ENCODE data around the gene DNAJA2.

DNAJA2 gene

GRCh38 chr16:46930861-46931260 lies 42.6 kb downstream of the DNAJA2 start:
- no peaks in the 10 kb centered on the region for H3K9me3 ChIP-seq (ENCODE audit: control insufficient read depth in 1 of 2, low read length in 2 of 2)
- no peak overlapping the region for H3K27ac ChIP-seq (ENCODE audit: low read depth, low read length)
- H3K36me3 ChIP-seq (ENCODE audit: control insufficient read depth in 1 of 2, insufficient read depth in 2 of 2, low read length in 2 of 2) = peaks cover 0 to 3% of the 10 kb centered on the region in 2 donors
- H3K27me3 ChIP-seq (ENCODE audit: control insufficient read depth in 1 of 2, insufficient read depth in 2 of 2, low read length in 2 of 2) = no peaks in the 10 kb centered on the region
- peaks cover 0 to 4% of the 10 kb centered on the region in 2 donors for H3K4me1 ChIP-seq (ENCODE audit: control insufficient read depth in 1 of 2, insufficient read depth in 2 of 2, low read length in 2 of 2)
- H3K9ac ChIP-seq (ENCODE audit: low read depth in 1 of 2, low read length in 2 of 2) = no peak overlapping the region
- no peak overlapping the region for H3K4me3 ChIP-seq (ENCODE audit: low read depth in 1 of 2, low read length in 2 of 2)

- Histone ChIP-seq H3K9ac (ENCODE audit: low read depth in 1 of 2, low read length in 2 of 2) (peak overlapping the region in 1 of 2 donors; percentile 21), H3K4me1 (ENCODE audit: control insufficient read depth in 1 of 2, insufficient read depth in 2 of 2, low read length in 2 of 2) (peaks cover 0 to 4% of the 10 kb centered on the region in 2 donors), H3K4me3 (ENCODE audit: low read depth in 1 of 2, low read length in 2 of 2) (peak overlapping the region; percentile 46 to 55), H3K36me3 (ENCODE audit: control insufficient read depth in 1 of 2, insufficient read depth in 2 of 2, low read length in 2 of 2) (peaks cover 0 to 3% of the 10 kb centered on the region in 2 donors), H3K9me3 (ENCODE audit: control insufficient read depth in 1 of 2, low read length in 2 of 2) (no peaks in the 10 kb centered on the region), H3K27me3 (ENCODE audit: control insufficient read depth in 1 of 2, insufficient read depth in 2 of 2, low read length in 2 of 2) (no peaks in the 10 kb centered on the region), H3K27ac (ENCODE audit: low read depth, low read length) (no peak overlapping the region)
Measured at GRCh38 chr16:46929378-46930332, 43.8 kb downstream of the DNAJA2 start.

- Histone ChIP-seq H3K9me3 (ENCODE audit: control insufficient read depth in 1 of 2, low read length in 2 of 2) (no peaks in the 10 kb centered on the region), H3K36me3 (ENCODE audit: control insufficient read depth in 1 of 2, insufficient read depth in 2 of 2, low read length in 2 of 2) (peaks cover 0 to 7% of the 10 kb centered on the region in 2 donors), H3K27ac (ENCODE audit: low read depth, low read length) (no peak overlapping the region)
Measured at GRCh38 chr16:46928811-46929210, 44.7 kb downstream of the DNAJA2 start.

GRCh38 chr16:46927273-46927672 lies 46.2 kb downstream of the DNAJA2 start:
- H3K9me3 ChIP-seq (ENCODE audit: control insufficient read depth in 1 of 2, low read length in 2 of 2) = no peaks in the 10 kb centered on the region
- no peak overlapping the region for H3K4me3 ChIP-seq (ENCODE audit: low read depth in 1 of 2, low read length in 2 of 2)
- H3K36me3 ChIP-seq (ENCODE audit: control insufficient read depth in 1 of 2, insufficient read depth in 2 of 2, low read length in 2 of 2) = peaks cover 0 to 11% of the 10 kb centered on the region in 2 donors
- no peak overlapping the region for H3K27ac ChIP-seq (ENCODE audit: low read depth, low read length)
- no peaks in the 10 kb centered on the region for H3K27me3 ChIP-seq (ENCODE audit: control insufficient read depth in 1 of 2, insufficient read depth in 2 of 2, low read length in 2 of 2)
- H3K4me1 ChIP-seq (ENCODE audit: control insufficient read depth in 1 of 2, insufficient read depth in 2 of 2, low read length in 2 of 2) = peaks cover 0 to 6% of the 10 kb centered on the region in 2 donors
- no peak overlapping the region for H3K9ac ChIP-seq (ENCODE audit: low read depth in 1 of 2, low read length in 2 of 2)

More at GRCh38 chr16:46928811-46929210, 44.7 kb downstream of the DNAJA2 start:
- Histone ChIP-seq H3K4me3 (ENCODE audit: low read depth in 1 of 2, low read length in 2 of 2) (no peak overlapping the region), H3K27me3 (ENCODE audit: control insufficient read depth in 1 of 2, insufficient read depth in 2 of 2, low read length in 2 of 2) (no peaks in the 10 kb centered on the region), H3K9ac (ENCODE audit: low read depth in 1 of 2, low read length in 2 of 2) (no peak overlapping the region), H3K4me1 (ENCODE audit: control insufficient read depth in 1 of 2, insufficient read depth in 2 of 2, low read length in 2 of 2) (peaks cover 0 to 4% of the 10 kb centered on the region in 2 donors)

- H3K4me3 ChIP-seq (ENCODE audit: low read depth in 1 of 2, low read length in 2 of 2) = no peak overlapping the region
- no peaks in the 10 kb centered on the region for H3K9me3 ChIP-seq (ENCODE audit: control insufficient read depth in 1 of 2, low read length in 2 of 2)
- no peak overlapping the region for H3K27ac ChIP-seq (ENCODE audit: low read depth, low read length)
- H3K4me1 ChIP-seq (ENCODE audit: control insufficient read depth in 1 of 2, insufficient read depth in 2 of 2, low read length in 2 of 2) = peaks cover 0 to 12% of the 10 kb centered on the region in 2 donors
- H3K36me3 ChIP-seq (ENCODE audit: control insufficient read depth in 1 of 2, insufficient read depth in 2 of 2, low read length in 2 of 2) = peaks cover 0 to 11% of the 10 kb centered on the region in 2 donors
- H3K9ac ChIP-seq (ENCODE audit: low read depth in 1 of 2, low read length in 2 of 2) = no peak overlapping the region
- no peaks in the 10 kb centered on the region for H3K27me3 ChIP-seq (ENCODE audit: control insufficient read depth in 1 of 2, insufficient read depth in 2 of 2, low read length in 2 of 2)
Measured at GRCh38 chr16:46926470-46927225, 46.8 kb downstream of the DNAJA2 start.

GRCh38 chr16:46924402-46924801 lies 49.1 kb downstream of the DNAJA2 start:
- peaks cover 0 to 11% of the 10 kb centered on the region in 2 donors for H3K36me3 ChIP-seq (ENCODE audit: control insufficient read depth in 1 of 2, insufficient read depth in 2 of 2, low read length in 2 of 2)
- H3K27ac ChIP-seq (ENCODE audit: low read depth, low read length) = no peak overlapping the region
- H3K9me3 ChIP-seq (ENCODE audit: control insufficient read depth in 1 of 2, low read length in 2 of 2) = no peaks in the 10 kb centered on the region
- H3K4me3 ChIP-seq (ENCODE audit: low read depth in 1 of 2, low read length in 2 of 2) = no peak overlapping the region
- H3K9ac ChIP-seq (ENCODE audit: low read depth in 1 of 2, low read length in 2 of 2) = no peak overlapping the region
- no peaks in the 10 kb centered on the region for H3K27me3 ChIP-seq (ENCODE audit: control insufficient read depth in 1 of 2, insufficient read depth in 2 of 2, low read length in 2 of 2)
- peaks cover 1 to 15% of the 10 kb centered on the region in 2 donors for H3K4me1 ChIP-seq (ENCODE audit: control insufficient read depth in 1 of 2, insufficient read depth in 2 of 2, low read length in 2 of 2)

GRCh38 chr16:46923513-46924295 lies 49.8 kb downstream of the DNAJA2 start:
- Histone ChIP-seq H3K9ac (ENCODE audit: low read depth in 1 of 2, low read length in 2 of 2) (no peak overlapping the region), H3K36me3 (ENCODE audit: control insufficient read depth in 1 of 2, insufficient read depth in 2 of 2, low read length in 2 of 2) (peaks cover 0 to 11% of the 10 kb centered on the region in 2 donors), H3K27ac (ENCODE audit: low read depth, low read length) (no peak overlapping the region), H3K4me1 (ENCODE audit: control insufficient read depth in 1 of 2, insufficient read depth in 2 of 2, low read length in 2 of 2) (peaks cover 7 to 22% of the 10 kb centered on the region in 2 donors), H3K27me3 (ENCODE audit: control insufficient read depth in 1 of 2, insufficient read depth in 2 of 2, low read length in 2 of 2) (no peaks in the 10 kb centered on the region), H3K9me3 (ENCODE audit: control insufficient read depth in 1 of 2, low read length in 2 of 2) (no peaks in the 10 kb centered on the region), H3K4me3 (ENCODE audit: low read depth in 1 of 2, low read length in 2 of 2) (no peak overlapping the region)

GRCh38 chr16:46922239-46922638 lies 51.2 kb downstream of the DNAJA2 start:
- Histone ChIP-seq H3K27me3 (ENCODE audit: control insufficient read depth in 1 of 2, insufficient read depth in 2 of 2, low read length in 2 of 2) (no peaks in the 10 kb centered on the region), H3K9me3 (ENCODE audit: control insufficient read depth in 1 of 2, low read length in 2 of 2) (no peaks in the 10 kb centered on the region), H3K9ac (ENCODE audit: low read depth in 1 of 2, low read length in 2 of 2) (no peak overlapping the region), H3K4me3 (ENCODE audit: low read depth in 1 of 2, low read length in 2 of 2) (no peak overlapping the region), H3K4me1 (ENCODE audit: control insufficient read depth in 1 of 2, insufficient read depth in 2 of 2, low read length in 2 of 2) (peaks cover 7 to 23% of the 10 kb centered on the region in 2 donors), H3K36me3 (ENCODE audit: control insufficient read depth in 1 of 2, insufficient read depth in 2 of 2, low read length in 2 of 2) (peaks cover 0 to 9% of the 10 kb centered on the region in 2 donors), H3K27ac (ENCODE audit: low read depth, low read length) (no peak overlapping the region)

- Histone ChIP-seq H3K27me3 (ENCODE audit: control insufficient read depth in 1 of 2, insufficient read depth in 2 of 2, low read length in 2 of 2) (no peaks in the 10 kb centered on the region), H3K36me3 (ENCODE audit: control insufficient read depth in 1 of 2, insufficient read depth in 2 of 2, low read length in 2 of 2) (peaks cover 0 to 8% of the 10 kb centered on the region in 2 donors), H3K4me3 (ENCODE audit: low read depth in 1 of 2, low read length in 2 of 2) (no peak overlapping the region), H3K9me3 (ENCODE audit: control insufficient read depth in 1 of 2, low read length in 2 of 2) (no peaks in the 10 kb centered on the region), H3K4me1 (ENCODE audit: control insufficient read depth in 1 of 2, insufficient read depth in 2 of 2, low read length in 2 of 2) (peaks cover 7 to 23% of the 10 kb centered on the region in 2 donors), H3K27ac (ENCODE audit: low read depth, low read length) (no peak overlapping the region), H3K9ac (ENCODE audit: low read depth in 1 of 2, low read length in 2 of 2) (no peak overlapping the region)
Measured at GRCh38 chr16:46920402-46921068, 52.9 kb downstream of the DNAJA2 start.

Data from duodenal mucosa (tissue), 2 donors.